Stimulated activated CD4-positive, alpha-beta T cell treated with anti-CD3 and anti-CD28 coated beads, Interleukin-4, amount 100 ng/mL, for 24 hours (primary cell): ENCODE data around the gene SERTAD4.
"Not testable (repeated sequence)": the region's sequence is repeated elsewhere in the genome, so short reads cannot be mapped to it uniquely, and the experiment has no call there.

Experiments used
- DNase-seq: peaks from one replicate; pipeline ENCODE4 v3.0.0-alpha.2; 2020

Gene SERTAD4

GRCh38 chr1:210262167-210262896 lies 29.7 kb downstream of the SERTAD4 start:
- no peak for DNase-seq

- DNase-seq, result no peak
These were observed 30.3 kb downstream of the SERTAD4 start for GRCh38 chr1:210262897-210263272.

DNA sequence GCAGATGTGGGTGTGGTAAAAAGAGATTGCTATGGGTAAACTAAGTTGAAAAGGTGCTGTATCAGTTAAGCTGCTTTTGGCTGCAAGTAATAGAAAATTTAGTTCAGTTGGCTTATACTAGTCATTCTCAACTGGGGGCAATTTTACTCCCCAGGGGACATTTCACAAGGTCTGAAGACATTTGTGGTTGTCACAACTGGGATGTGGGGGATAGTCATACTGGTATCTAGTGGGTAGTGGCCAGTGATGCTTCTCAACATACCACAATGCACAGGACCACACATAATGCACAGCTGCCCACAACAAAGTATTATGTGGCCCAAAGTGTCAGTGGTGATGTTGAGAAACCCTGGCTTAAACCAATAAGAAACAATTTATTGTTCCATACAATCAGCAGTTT lies 31.4 kb downstream of the SERTAD4 start:
- no peak for DNase-seq

GRCh38 chr1:210264496-210265380 lies 32.1 kb downstream of the SERTAD4 start:
- no peak for DNase-seq

- not testable (repeated sequence) for DNase-seq
These were observed 32.9 kb downstream of the SERTAD4 start for GRCh38 chr1:210265392-210265955.

DNA sequence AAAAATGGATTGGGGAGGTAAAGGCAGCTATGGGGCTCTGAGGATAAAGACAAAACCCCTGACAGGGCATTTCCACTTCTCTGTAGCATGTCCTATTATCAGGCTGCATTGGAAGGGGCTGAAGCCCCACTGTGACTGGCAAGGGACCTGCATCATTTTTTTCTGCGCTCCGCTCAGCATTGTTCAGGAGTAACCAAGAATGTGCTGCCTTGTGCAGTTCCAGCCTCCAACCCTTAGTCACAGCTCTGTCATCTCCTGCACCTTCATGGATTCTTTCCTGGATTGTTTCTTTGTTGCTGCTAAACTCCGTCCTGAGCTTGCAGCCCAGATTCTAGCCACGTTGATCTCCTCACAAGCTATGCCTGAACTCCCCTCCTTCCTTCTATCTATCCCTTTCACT lies 37.4 kb downstream of the SERTAD4 start:
- DNase-seq, result no peak

DNA sequence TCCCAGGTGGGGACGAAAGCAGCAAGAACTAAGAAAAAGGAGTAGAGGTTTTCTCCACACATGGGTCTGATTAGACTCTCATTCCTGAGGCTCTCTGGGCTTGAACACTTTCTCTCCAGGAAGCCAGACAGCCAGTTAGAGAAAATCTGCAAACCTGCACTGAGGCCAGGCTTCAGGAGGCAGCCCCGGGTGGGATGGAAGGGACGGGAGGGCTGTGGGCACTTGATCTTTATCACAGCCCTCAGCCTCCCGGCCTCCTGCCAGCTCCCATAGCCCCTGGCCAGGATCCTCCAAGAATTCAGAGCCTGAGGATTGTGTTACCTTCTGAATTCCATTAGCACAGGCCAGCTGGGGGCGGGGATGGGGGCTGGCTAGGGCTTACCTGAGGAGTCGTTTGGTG lies 40.1 kb downstream of the SERTAD4 start:
- DNase-seq, result no peak

- DNase-seq, result no peak
These were observed 47.6 kb downstream of the SERTAD4 start for GRCh38 chr1:210280221-210280620.

DNA sequence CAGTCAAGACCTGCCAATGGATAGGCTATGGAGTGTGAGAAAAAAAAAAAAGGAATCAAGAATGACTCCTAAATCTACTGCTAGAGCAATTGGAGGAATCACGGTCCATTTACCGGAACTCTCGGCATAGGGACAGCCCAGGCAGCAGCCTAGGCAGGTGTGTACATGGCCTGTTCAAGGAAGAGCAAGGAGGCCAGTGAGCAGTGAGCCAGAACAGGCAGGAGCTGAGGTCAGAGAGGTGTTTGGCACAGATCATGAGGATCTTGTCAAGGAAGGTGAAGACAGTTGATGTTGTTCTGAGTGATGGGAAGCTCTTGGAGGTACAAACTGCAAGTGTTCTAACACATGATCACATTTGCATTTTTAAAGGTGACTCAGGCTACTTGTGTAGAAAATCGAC lies 55.5 kb downstream of the SERTAD4 start:
- DNase-seq, result no peak

GRCh38 chr1:210289248-210289647 lies 56.7 kb downstream of the SERTAD4 start:
- no peak for DNase-seq

DNA sequence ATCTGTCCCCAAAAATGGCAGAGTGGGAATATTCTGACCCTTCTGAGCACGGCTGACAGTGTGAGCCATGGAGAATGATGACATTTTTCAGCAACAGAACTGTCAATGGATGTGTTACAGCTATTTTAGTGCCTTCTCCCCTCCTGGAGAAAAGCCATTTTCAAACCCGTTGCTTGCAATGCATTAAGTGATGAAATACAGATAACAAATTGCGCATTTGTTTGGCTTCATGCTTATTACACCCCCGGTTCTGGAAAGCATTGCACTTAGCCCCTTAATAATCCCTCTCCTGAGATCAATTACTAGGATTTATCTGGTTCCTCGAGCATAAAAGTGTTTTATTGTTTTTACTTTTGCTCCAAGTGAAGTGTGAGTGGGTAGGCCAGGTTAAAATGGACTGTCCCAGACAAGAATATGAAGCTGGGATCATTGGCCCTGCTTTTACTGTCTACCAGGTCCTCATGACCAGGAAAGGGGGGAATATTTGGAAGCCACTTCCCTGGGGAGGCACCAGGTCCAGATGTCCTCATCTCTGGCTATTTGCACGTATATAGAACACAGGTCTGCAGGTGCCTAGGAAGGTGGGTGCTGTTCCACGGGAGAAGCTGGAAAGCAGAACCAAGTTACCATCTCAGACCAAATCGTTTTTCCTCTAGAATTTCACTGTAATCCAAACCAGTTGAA lies 58.6 kb downstream of the SERTAD4 start:
- no peak for DNase-seq

GRCh38 chr1:210291786-210292230 lies 59.2 kb downstream of the SERTAD4 start:
- DNase-seq, result no peak

DNA sequence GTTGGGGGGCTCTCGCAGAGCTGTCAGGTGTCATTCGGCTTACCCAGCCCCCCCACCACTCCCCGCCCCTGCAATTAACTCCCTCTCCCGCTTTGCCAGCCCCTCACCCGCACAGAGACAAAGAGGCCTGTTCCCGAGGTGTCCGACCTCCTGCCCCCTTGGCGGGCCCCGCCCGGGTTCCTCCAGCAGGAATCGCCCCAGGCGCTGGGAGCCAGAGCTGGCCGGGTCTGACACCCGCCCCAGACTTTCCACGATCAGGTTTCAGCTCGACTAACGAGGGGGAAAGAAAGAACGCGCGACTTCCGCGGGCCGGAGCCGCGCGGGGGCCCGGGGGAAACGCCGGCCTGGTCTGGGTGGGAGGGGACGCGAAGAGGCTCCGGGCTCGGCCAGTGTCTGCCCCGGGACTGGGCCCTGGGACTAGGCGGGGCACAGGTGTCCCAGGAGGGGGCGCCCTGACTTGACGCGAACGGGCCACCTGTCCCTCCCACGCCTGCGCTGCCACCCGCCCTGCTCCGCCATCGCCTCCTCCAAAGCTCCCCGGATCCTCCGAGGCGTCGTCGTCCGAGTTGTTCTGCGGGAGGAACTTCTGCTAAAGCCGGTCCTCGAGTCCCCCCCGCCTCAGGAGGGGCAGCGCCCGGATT lies 59.8 kb downstream of the SERTAD4 start:
- DNase-seq, result peak; percentile 24

GRCh38 chr1:210293171-210293607 lies 60.6 kb downstream of the SERTAD4 start:
- no peak for DNase-seq

DNA sequence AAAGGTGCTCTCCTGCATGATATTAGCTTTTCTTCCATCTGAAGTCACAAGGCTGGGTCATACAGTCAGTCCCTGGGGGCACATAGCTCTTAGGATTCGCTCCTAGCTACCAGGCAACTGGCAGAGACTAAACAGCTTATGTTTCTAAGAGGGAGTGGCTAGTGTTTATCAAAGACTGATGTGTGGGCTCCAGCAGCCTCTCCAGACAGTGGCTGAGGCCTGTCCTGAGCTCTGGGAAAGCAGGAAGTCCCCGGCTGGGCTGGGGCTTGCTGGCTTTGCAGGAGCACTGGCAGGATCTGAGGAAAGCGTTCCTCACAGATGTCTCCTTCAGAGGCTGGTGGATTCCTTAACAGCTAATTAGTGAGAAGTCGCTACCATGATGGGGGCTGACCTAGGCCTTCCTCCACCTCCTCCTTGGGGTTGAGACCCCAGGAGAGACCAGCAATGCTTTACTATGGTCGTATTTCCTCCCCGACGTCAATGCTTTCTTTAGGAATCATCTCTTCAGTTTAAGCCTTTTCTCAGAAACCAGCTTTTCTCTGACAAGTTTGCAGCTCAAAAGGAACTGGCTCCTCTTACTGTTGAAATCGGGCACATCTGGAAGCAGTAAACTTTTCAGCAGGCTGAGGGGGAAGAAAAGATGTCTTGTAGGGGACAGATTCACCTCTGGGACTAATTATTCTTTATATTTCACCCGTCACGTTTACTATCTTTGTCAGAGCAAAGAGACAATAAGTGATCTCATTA lies 62.6 kb downstream of the SERTAD4 start:
- no peak for DNase-seq
